ENCODE measurements around the gene FBXO47. TPM values are rescaled to one million over a fixed set of nuclear protein-coding genes. Genes with fewer than 3 reads are reported as not detected.

FBXO47 gene
- total RNA-seq, 1 donor from 2014 or later: not detected

- Mint-ChIP-seq H3K4me1 (peaks cover 13% of the 10 kb centered on the region), H3K27me3 (no peaks in the 10 kb centered on the region), H3K4me3 (no peak overlapping the region), H3K36me3 (ENCODE audit: low read depth) (no peaks in the 10 kb centered on the region), H3K27ac (no peak overlapping the region), H3K9me3 (no peaks in the 10 kb centered on the region)
- DNase-seq (no peak), ATAC-seq (ENCODE audit: low read depth) (no peak)
- TF ChIP-seq CTCF (IDR thresholded peaks at IDR 0.05): no peak
- ChIA-PET POLR2A (no interaction called here), CTCF (no interaction called here)
- intact Hi-C loops (cut with micrococcal nuclease): no loop called here
Observed at GRCh38 chr17:39014044-39014794, 47.0 kb upstream of the FBXO47 start.

GRCh38 chr17:39012725-39013124, 45.5 kb upstream of the FBXO47 start:
- intact Hi-C loops (cut with micrococcal nuclease): no loop called here
- ATAC-seq (ENCODE audit: low read depth) (no peak), DNase-seq (no peak)
- no peak for TF ChIP-seq CTCF (IDR thresholded peaks at IDR 0.05)
- Mint-ChIP-seq H3K27me3 (peaks cover 2% of the 10 kb centered on the region), H3K36me3 (ENCODE audit: low read depth) (no peaks in the 10 kb centered on the region), H3K4me3 (no peak overlapping the region), H3K4me1 (no peaks in the 10 kb centered on the region), H3K27ac (no peak overlapping the region), H3K9me3 (peaks cover 4% of the 10 kb centered on the region)
- POLR2A ChIA-PET: no interaction called here
- CTCF ChIA-PET: no interaction called here

GRCh38 chr17:39011907-39012468, 44.8 kb upstream of the FBXO47 start:
- intact Hi-C loops (cut with micrococcal nuclease): no loop called here
- peaks cover 7% of the 10 kb centered on the region for H3K27me3 Mint-ChIP-seq

GRCh38 chr17:39009581-39010001, 42.4 kb upstream of the FBXO47 start:
- Mint-ChIP-seq H3K9me3 (peaks cover 4% of the 10 kb centered on the region), H3K27me3 (peaks cover 19% of the 10 kb centered on the region), H3K36me3 (ENCODE audit: low read depth) (no peaks in the 10 kb centered on the region), H3K4me3 (no peak overlapping the region), H3K27ac (no peak overlapping the region), H3K4me1 (no peaks in the 10 kb centered on the region)
- no peak for DNase-seq
- CTCF ChIA-PET: no interaction called here
- ATAC-seq (ENCODE audit: low read depth): no peak
- TF ChIP-seq CTCF (IDR thresholded peaks at IDR 0.05): no peak
- POLR2A ChIA-PET: interaction anchor here (0.7 kb wide), 1 partner anchor 1611 kb away, joined by 3 read pairs; no protein-coding TSS in a partner anchor
- intact Hi-C loops (cut with micrococcal nuclease): no loop called here

More at GRCh38 chr17:39011907-39012468, 44.8 kb upstream of the FBXO47 start:
- Mint-ChIP-seq H3K4me3 (no peak overlapping the region), H3K9me3 (peaks cover 4% of the 10 kb centered on the region), H3K27ac (no peak overlapping the region), H3K4me1 (no peaks in the 10 kb centered on the region), H3K36me3 (ENCODE audit: low read depth) (no peaks in the 10 kb centered on the region)
- ChIA-PET POLR2A (no interaction called here), CTCF (no interaction called here)
- ATAC-seq (ENCODE audit: low read depth) (no peak), DNase-seq (no peak)
- TF ChIP-seq CTCF (IDR thresholded peaks at IDR 0.05): no peak

DNA sequence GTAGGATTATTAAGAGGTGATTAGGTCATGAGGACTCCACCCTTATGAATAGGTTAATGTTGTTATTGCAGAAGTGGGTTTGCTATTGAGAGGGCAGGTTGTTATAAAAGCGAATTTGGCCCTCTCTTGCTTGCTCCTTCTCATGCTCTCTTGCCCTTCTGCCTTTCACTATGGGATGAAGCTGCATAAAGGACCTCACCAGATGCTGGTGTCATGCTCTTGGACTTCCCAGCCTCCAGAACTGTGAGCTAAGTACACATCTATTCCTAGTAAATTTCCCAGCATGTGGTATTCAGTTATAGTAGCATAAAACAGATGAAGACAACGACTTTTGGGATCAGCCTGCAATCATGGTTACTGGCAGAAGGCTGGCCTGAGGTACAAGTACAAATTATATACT, 41.4 kb upstream of the FBXO47 start:
- CTCF ChIA-PET: no interaction called here
- intact Hi-C loops (cut with micrococcal nuclease): no loop called here
- no peaks in the 10 kb centered on the region for H3K36me3 Mint-ChIP-seq (ENCODE audit: low read depth)

More for the DNA sequence above, 41.4 kb upstream of the FBXO47 start:
- Mint-ChIP-seq H3K27ac (no peak overlapping the region), H3K9me3 (peaks cover 4% of the 10 kb centered on the region), H3K4me1 (no peaks in the 10 kb centered on the region), H3K4me3 (no peak overlapping the region), H3K27me3 (peaks cover 24% of the 10 kb centered on the region)
- DNase-seq (no peak), ATAC-seq (ENCODE audit: low read depth) (no peak)
- POLR2A ChIA-PET: no interaction called here
- TF ChIP-seq CTCF (IDR thresholded peaks at IDR 0.05): no peak
